SK-N-SH (cell line): ENCODE results near the gene SLC24A4. TPM values are rescaled to one million over a fixed set of nuclear protein-coding genes. Genes with fewer than 3 reads are reported as not detected.

ENCODE experiments used
- CTCF ChIA-PET: fragments of 300-600, 350-600 bp; formaldehyde crosslinking; extraction: SDS; loops from one replicate; lab custom pipeline; 2021; lab: Yijun Ruan, JAX
- POLR2A ChIA-PET: fragments of 350-600 bp; sonication (Branson Sonifier 250); formaldehyde crosslinking; extraction: SDS; loops from one replicate; lab custom pipeline; 2020; ENCODE audit warnings: antibody characterized with exemption, inconsistent platforms; lab: Yijun Ruan, JAX
- DNase-seq: peaks from one replicate; pipeline ENCODE4 v3.0.0; 2012
- H2AFZ ChIP-seq: fragments of 200-600 bp; sonication (generic); 2 replicates; pipeline ENCODE4 v1.8.1; 2016; ENCODE audit warnings: antibody characterized with exemption, mild to moderate bottlenecking, low read depth
- H3F3A ChIP-seq: fragments of 200-600 bp; sonication (generic); replicated peaks from 2 replicates; pipeline ENCODE3; 2016; ENCODE audit warnings: antibody characterized with exemption, mild to moderate bottlenecking; ENCODE audit not compliant: insufficient read depth
- H3K27ac ChIP-seq, 2 experiments: fragments of 200-500 bp in 1 of 2; fragments of 200-600 bp in 1 of 2; sonication (Bioruptor generic) in 1 of 2; sonication (generic), shearing (Covaris generic) in 1 of 2; 2 replicates each; pipeline versions ENCODE4 v1.5.1 to v1.6.1; 2014 to 2016; ENCODE audit warnings: low read depth in 2 of 2, inconsistent platforms in 1 of 2, low read length in 1 of 2, mild to moderate bottlenecking in 1 of 2, mixed read lengths in 1 of 2
- H3K27me3 ChIP-seq: fragments of 200-600 bp; sonication (generic), shearing (Covaris generic); 2 replicates; pipeline ENCODE4 v1.6.1; 2016; ENCODE audit warnings: mixed run types; ENCODE audit not compliant: insufficient read depth
- H3K36me3 ChIP-seq, 2 experiments: fragments of 200-500 bp in 1 of 2; fragments of 200-600 bp in 1 of 2; sonication (Bioruptor generic) in 1 of 2; sonication (generic) in 1 of 2; replicated peaks in 1 of 2; 2 replicates each; pipeline versions ENCODE3 to v1.5.1; 2014 to 2016; ENCODE audit warnings: low read length in 1 of 2, mild to moderate bottlenecking in 1 of 2; ENCODE audit not compliant: insufficient read depth in 2 of 2, control insufficient read depth in 1 of 2
- H3K4me1 ChIP-seq, 2 experiments: fragments of 200-500 bp in 1 of 2; fragments of 200-600 bp in 1 of 2; sonication (Bioruptor generic) in 1 of 2; sonication (generic), shearing (Covaris generic) in 1 of 2; 2 replicates each; pipeline versions ENCODE4 v1.5.1 to v1.6.1; 2014 to 2016; ENCODE audit warnings: low read depth in 1 of 2, low read length in 1 of 2, mixed run types in 1 of 2; ENCODE audit not compliant: insufficient read depth in 2 of 2, control insufficient read depth in 1 of 2
- H3K4me2 ChIP-seq: fragments of 200-600 bp; sonication (generic), shearing (Covaris generic); 2 replicates; pipeline ENCODE4 v1.6.1; 2017; ENCODE audit warnings: mixed run types
- H3K4me3 ChIP-seq, 2 experiments: fragments of 200-500 bp in 1 of 2; fragments of 200-600 bp in 1 of 2; sonication (Bioruptor generic) in 1 of 2; sonication (generic), shearing (Covaris generic) in 1 of 2; 2 replicates each; pipeline versions ENCODE4 v1.5.1 to v1.8.1; 2014 to 2016; ENCODE audit warnings: low read depth in 2 of 2, inconsistent platforms in 1 of 2, low read length in 1 of 2, mild to moderate bottlenecking in 1 of 2, mixed read lengths in 1 of 2, moderate library complexity in 1 of 2
- H3K79me2 ChIP-seq: fragments of 200-600 bp; sonication (generic); 2 replicates; pipeline ENCODE4 v1.8.1; 2017; ENCODE audit warnings: mild to moderate bottlenecking; ENCODE audit not compliant: insufficient read depth
- H3K9ac ChIP-seq: fragments of 200-600 bp; sonication (generic); 2 replicates; pipeline ENCODE4 v1.6.1; 2017; ENCODE audit warnings: mixed run types
- H3K9me2 ChIP-seq: fragments of 200-600 bp; sonication (generic); 2 replicates; pipeline ENCODE4 v1.6.1; 2017; ENCODE audit warnings: mixed run types
- H3K9me3 ChIP-seq: fragments of 200-600 bp; sonication (generic); 2 replicates; pipeline ENCODE4 v1.6.1; 2017; ENCODE audit warnings: mixed run types, mild to moderate bottlenecking, moderate library complexity
- H4K20me1 ChIP-seq: fragments of 200-600 bp; sonication (generic); 2 replicates; pipeline ENCODE4 v1.6.1; 2017; ENCODE audit warnings: mild to moderate bottlenecking, mixed run types; ENCODE audit not compliant: insufficient read depth
- CHD2 ChIP-seq: fragments of 150-350 bp; IDR thresholded peaks from 2 replicates; pipeline ENCODE4 v1.6.1; 2018; ENCODE audit warnings: low read length; ENCODE audit not compliant: partially characterized antibody
- CTCF ChIP-seq: fragments of 200-600 bp; sonication (generic); IDR thresholded peaks from 2 replicates; pipeline ENCODE4 v1.6.1; 2017; ENCODE audit warnings: antibody characterized with exemption, mild to moderate bottlenecking, moderate library complexity
- EP300 ChIP-seq, 2 experiments: IDR thresholded peaks; 2 replicates each; pipeline versions ENCODE4 v1.4.0 to v1.6.1; 2012; ENCODE audit warnings: borderline replicate concordance in 1 of 2, low read depth in 1 of 2, low read length in 1 of 2
- EZH2phosphoT487 ChIP-seq: fragments of 200-600 bp; sonication (generic); IDR thresholded peaks from 2 replicates; pipeline ENCODE4 v1.6.1; 2017; ENCODE audit warnings: low read depth, mixed run types, mild to moderate bottlenecking, antibody characterized with exemption, moderate library complexity, borderline replicate concordance
- FOXM1 ChIP-seq: IDR thresholded peaks from 2 replicates; pipeline ENCODE4 v1.4.0; 2012; ENCODE audit warnings: low read depth, mild to moderate bottlenecking
- GABPA ChIP-seq: IDR thresholded peaks from 2 replicates; pipeline ENCODE4 v1.4.0; 2012; ENCODE audit warnings: low read depth, mild to moderate bottlenecking
- GATA2 ChIP-seq: sonication (generic); formaldehyde crosslinking; IDR thresholded peaks from 2 replicates; pipeline ENCODE4 v1.5.0; 2020; ENCODE audit warnings: mild to moderate bottlenecking, missing genetic modification reagents
- MXI1 ChIP-seq: IDR thresholded peaks from 2 replicates; pipeline ENCODE4 v1.6.1; 2012; ENCODE audit warnings: mild to moderate bottlenecking, low read depth, low read length, improper control_type of control experiment
- RAD21 ChIP-seq: IDR thresholded peaks from 2 replicates; pipeline ENCODE4 v1.6.1; 2012; ENCODE audit warnings: mild to moderate bottlenecking, low read length
- RCOR1 ChIP-seq: fragments of 150-350 bp; IDR thresholded peaks from 2 replicates; pipeline ENCODE4 v1.6.1; 2017; ENCODE audit warnings: antibody characterized with exemption, low read length
- REST ChIP-seq: IDR thresholded peaks from 2 replicates; pipeline ENCODE4 v1.6.1; 2012; ENCODE audit warnings: mild to moderate bottlenecking, low read depth, low read length, moderate library complexity
- RFX5 ChIP-seq: IDR thresholded peaks from 2 replicates; pipeline ENCODE4 v1.6.1; 2012; ENCODE audit warnings: mild to moderate bottlenecking, improper control_type of control experiment, low read length
- YY1 ChIP-seq: IDR thresholded peaks from 2 replicates; pipeline ENCODE4 v1.4.0; 2012; ENCODE audit warnings: low read depth, mild to moderate bottlenecking
- WGBS: methylation state at CpG from one replicate; pipeline ENCODE4 v1.1.6; 2017; ENCODE audit warnings: low lambda C conversion rate; 5-methylcytosine and 5-hydroxymethylcytosine counted together
- polyA plus RNA-seq, 3 experiments: library from polyadenylated mRNA; depleted of rRNA; stranded (reverse); fragments of >200 nt; gene quantifications; 2 replicates each; pipeline ENCODE4 v1.2.3, GENCODE V29; 2012
- TF ChIP-seq, protein P1 (sequence below): fragments of 150-350 bp; IDR thresholded peaks from 2 replicates; pipeline ENCODE4 v1.6.1; 2016; ENCODE audit warnings: mild to moderate bottlenecking, low read depth, low read length
- TF ChIP-seq, protein P2 (sequence below): IDR thresholded peaks from 2 replicates; pipeline ENCODE4 v1.4.0; 2012; ENCODE audit warnings: low read depth, borderline replicate concordance

The SLC24A4 gene
- polyA plus RNA-seq, 1 of the 3 experiments (the other 2 are of a cell fraction) = 0.07 TPM

DNA sequence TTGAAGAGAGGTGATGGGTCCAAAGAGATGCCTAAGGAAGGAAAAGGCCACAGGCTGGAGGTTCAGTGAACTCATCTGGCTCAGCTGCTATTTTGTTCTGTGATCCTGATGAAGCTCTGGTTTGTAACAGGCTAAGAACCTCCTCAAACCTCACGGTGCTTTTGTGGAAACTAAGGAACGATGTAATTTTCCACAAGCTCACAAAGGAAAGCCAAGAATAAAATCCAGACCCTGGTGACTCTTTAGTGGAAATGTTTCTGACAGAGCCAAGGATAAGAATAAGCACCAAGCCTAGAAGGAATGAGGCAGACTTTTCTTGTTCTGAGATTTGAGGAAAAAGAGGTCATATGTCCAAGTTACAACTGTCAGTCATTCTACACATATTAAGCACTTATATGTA is 93.6 kb downstream of the SLC24A4 start:
- Histone ChIP-seq H3K36me3 (no peaks in the 10 kb centered on the region), H4K20me1 (no peaks in the 10 kb centered on the region), H3F3A (no peaks in the 10 kb centered on the region), H3K4me1 (no peaks in the 10 kb centered on the region), H3K79me2 (no peaks in the 10 kb centered on the region), H3K9ac (no peak overlapping the region), H3K9me3 (no peaks in the 10 kb centered on the region), H3K4me2 (no peak overlapping the region), H3K27ac (no peak overlapping the region), H2AFZ (no peak overlapping the region), H3K4me3 (no peak overlapping the region), H3K9me2 (no peaks in the 10 kb centered on the region), H3K27me3 (peaks cover 39% of the 10 kb centered on the region; the same call in 1 of the 2 replicates)
- ChIA-PET POLR2A (no interaction called here), CTCF (no interaction called here)
- no peak for DNase-seq
- whole genome bisulfite sequencing = 11% methylated on average over 2 of the region's 2 CpGs
- no peak for TF ChIP-seq REST
- TF ChIP-seq CTCF = no peak
- TF ChIP-seq CHD2 = no peak
- no peak for TF ChIP-seq RAD21
- no peak for TF ChIP-seq GABPA

DNA sequence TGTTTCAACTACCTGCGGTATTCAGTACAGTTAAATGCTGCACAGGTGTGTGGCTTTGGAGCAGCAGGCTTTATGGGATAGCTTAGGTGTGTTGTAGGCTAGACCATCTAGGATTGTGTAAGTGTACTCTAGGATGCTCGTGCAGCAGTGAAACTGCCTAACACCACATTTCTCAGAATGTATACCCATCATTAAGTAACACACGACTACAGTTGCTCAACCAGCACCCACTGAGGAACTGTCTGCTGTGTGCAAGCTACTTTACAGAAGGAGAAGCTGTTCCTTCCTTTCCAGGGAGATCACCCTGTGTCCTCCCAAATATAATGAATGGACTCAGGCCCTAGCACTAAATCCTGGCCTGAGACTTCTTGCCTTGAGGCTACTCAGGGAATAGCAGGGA is 94.8 kb downstream of the SLC24A4 start:
- H4K20me1 ChIP-seq = no peaks in the 10 kb centered on the region
- no peak for TF ChIP-seq RFX5
- TF ChIP-seq GABPA = no peak
- no peak for TF ChIP-seq GATA2 (CRISPR knock-in tag)
- TF ChIP-seq, protein P1, sequence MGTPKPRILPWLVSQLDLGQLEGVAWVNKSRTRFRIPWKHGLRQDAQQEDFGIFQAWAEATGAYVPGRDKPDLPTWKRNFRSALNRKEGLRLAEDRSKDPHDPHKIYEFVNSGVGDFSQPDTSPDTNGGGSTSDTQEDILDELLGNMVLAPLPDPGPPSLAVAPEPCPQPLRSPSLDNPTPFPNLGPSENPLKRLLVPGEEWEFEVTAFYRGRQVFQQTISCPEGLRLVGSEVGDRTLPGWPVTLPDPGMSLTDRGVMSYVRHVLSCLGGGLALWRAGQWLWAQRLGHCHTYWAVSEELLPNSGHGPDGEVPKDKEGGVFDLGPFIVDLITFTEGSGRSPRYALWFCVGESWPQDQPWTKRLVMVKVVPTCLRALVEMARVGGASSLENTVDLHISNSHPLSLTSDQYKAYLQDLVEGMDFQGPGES = no peak
- TF ChIP-seq FOXM1 = no peak
- TF ChIP-seq CHD2 = no peak
- no peak for TF ChIP-seq MXI1
- no peak for TF ChIP-seq RCOR1
- no peak for TF ChIP-seq YY1
- no peak for TF ChIP-seq EZH2phosphoT487
- no peak for TF ChIP-seq EP300 (IDR thresholded peaks at IDR 0.05; ENCODE audit: borderline replicate concordance in 1 of 2, low read depth in 1 of 2, low read length in 1 of 2)
- TF ChIP-seq, protein P2, sequence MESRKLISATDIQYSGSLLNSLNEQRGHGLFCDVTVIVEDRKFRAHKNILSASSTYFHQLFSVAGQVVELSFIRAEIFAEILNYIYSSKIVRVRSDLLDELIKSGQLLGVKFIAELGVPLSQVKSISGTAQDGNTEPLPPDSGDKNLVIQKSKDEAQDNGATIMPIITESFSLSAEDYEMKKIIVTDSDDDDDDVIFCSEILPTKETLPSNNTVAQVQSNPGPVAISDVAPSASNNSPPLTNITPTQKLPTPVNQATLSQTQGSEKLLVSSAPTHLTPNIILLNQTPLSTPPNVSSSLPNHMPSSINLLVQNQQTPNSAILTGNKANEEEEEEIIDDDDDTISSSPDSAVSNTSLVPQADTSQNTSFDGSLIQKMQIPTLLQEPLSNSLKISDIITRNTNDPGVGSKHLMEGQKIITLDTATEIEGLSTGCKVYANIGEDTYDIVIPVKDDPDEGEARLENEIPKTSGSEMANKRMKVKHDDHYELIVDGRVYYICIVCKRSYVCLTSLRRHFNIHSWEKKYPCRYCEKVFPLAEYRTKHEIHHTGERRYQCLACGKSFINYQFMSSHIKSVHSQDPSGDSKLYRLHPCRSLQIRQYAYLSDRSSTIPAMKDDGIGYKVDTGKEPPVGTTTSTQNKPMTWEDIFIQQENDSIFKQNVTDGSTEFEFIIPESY = no peak

More for the DNA sequence above, 94.8 kb downstream of the SLC24A4 start:
- no peak for DNase-seq
- Histone ChIP-seq H3K36me3 (no peaks in the 10 kb centered on the region), H3K79me2 (no peaks in the 10 kb centered on the region), H3K4me1 (no peaks in the 10 kb centered on the region), H3K4me2 (no peak overlapping the region), H2AFZ (no peak overlapping the region), H3K27ac (no peak overlapping the region), H3K9me2 (no peaks in the 10 kb centered on the region), H3F3A (no peaks in the 10 kb centered on the region), H3K9me3 (no peaks in the 10 kb centered on the region), H3K27me3 (peaks cover 27% of the 10 kb centered on the region; the same call in 1 of the 2 replicates), H3K9ac (no peak overlapping the region), H3K4me3 (no peak overlapping the region)
- CTCF ChIA-PET = no interaction called here
- WGBS = 6% methylated on average over 3 of the region's 3 CpGs
- POLR2A ChIA-PET = no interaction called here
